GM12878 (cell line): ENCODE measurements around the gene SPAG17. TPM values are rescaled to one million over a fixed set of nuclear protein-coding genes. Genes with fewer than 3 reads are reported as not detected.

Experiments
- ATAC-seq: fragments of 200-7000 bp; cut with Tn5 transposase; 3 replicates; pipeline ENCODE4 v1.9.1; 2020; ENCODE audit warnings: mild to moderate bottlenecking, moderate library complexity
- BruUV-seq: library from RNA; stranded (reverse); fragments of 400-500 nt; replicated peaks from 2 replicates; lab custom pipeline; 2021; lab: Mats Ljungman, UMichigan
- CTCF ChIA-PET: fragments of 300-600 bp; sonication (Branson Sonifier 250); formaldehyde crosslinking; extraction: SDS; loops from one replicate; lab custom pipeline; 2021; ENCODE audit warnings: inconsistent platforms; lab: Yijun Ruan, JAX
- POLR2A ChIA-PET: fragments of 350-600 bp; formaldehyde crosslinking; extraction: SDS; loops from one replicate; lab custom pipeline; 2021; ENCODE audit warnings: inconsistent platforms; lab: Charles Lee
- RAD21 ChIA-PET: fragments of 300-600 bp; sonication (Branson Sonifier 250); formaldehyde crosslinking; loops from one replicate; lab custom pipeline; 2023; ENCODE audit warnings: antibody characterized with exemption; ENCODE audit not compliant: unreplicated experiment; lab: Charles Lee
- SMC1A ChIA-PET: fragments of 300-600 bp; sonication (Branson Sonifier 250); formaldehyde crosslinking; loops from one replicate; lab custom pipeline; 2023; ENCODE audit not compliant: unreplicated experiment, uncharacterized antibody; lab: Charles Lee
- DNase-seq: peaks from one replicate; pipeline ENCODE4 v3.0.0-alpha.2; 2011; ENCODE audit warnings: low read depth, low spot score
- FAIRE-seq: peaks from 3 replicates; lab custom pipeline; 2011; peaks lifted over from hg19 to GRCh38; lab: Jason Lieb, UNC
- H2AFZ ChIP-seq: 2 replicates; pipeline ENCODE4 v1.6.0; 2011; ENCODE audit warnings: low read depth, low read length, control low read depth; ENCODE audit not compliant: control insufficient read depth
- H3K27ac ChIP-seq: 2 replicates; pipeline ENCODE4 v1.5.1; 2011; ENCODE audit warnings: control low read depth; ENCODE audit not compliant: control insufficient read depth, insufficient read depth
- H3K27me3 ChIP-seq, 2 experiments: replicated peaks in 1 of 2; 2 replicates each; pipeline versions ENCODE4 v1.6.0 to v1.6.1; 2011; ENCODE audit warnings: low read length in 1 of 2; ENCODE audit not compliant: control insufficient read depth in 2 of 2, insufficient read depth in 2 of 2
- H3K36me3 ChIP-seq, 2 experiments: 2 replicates each; pipeline ENCODE4 v1.5.1; 2011; ENCODE audit warnings: low read length in 1 of 2; ENCODE audit not compliant: control insufficient read depth in 2 of 2, insufficient read depth in 2 of 2
- H3K4me1 ChIP-seq: 2 replicates; pipeline ENCODE4 v1.6.1; 2011; ENCODE audit warnings: mild to moderate bottlenecking, low read length, moderate library complexity, mixed read lengths; ENCODE audit not compliant: control insufficient read depth, insufficient read depth
- H3K4me2 ChIP-seq: 2 replicates; pipeline ENCODE4 v1.6.0; 2011; ENCODE audit warnings: control low read depth; ENCODE audit not compliant: control insufficient read depth, insufficient read depth
- H3K4me3 ChIP-seq: fragments of 200-600 bp; sonication (generic); 2 replicates; pipeline ENCODE4 v1.5.1; 2016
- H3K79me2 ChIP-seq: 2 replicates; pipeline ENCODE4 v1.6.0; 2011; ENCODE audit warnings: low read length; ENCODE audit not compliant: control insufficient read depth, insufficient read depth
- H3K9ac ChIP-seq: 2 replicates; pipeline ENCODE4 v1.8.0; 2011; ENCODE audit warnings: low read length, control low read depth, mixed read lengths; ENCODE audit not compliant: control insufficient read depth, insufficient read depth
- H3K9me3 ChIP-seq: replicated peaks from 3 replicates; pipeline ENCODE4 v1.5.1; 2011; ENCODE audit warnings: mild to moderate bottlenecking, low read length; ENCODE audit not compliant: control insufficient read depth, insufficient read depth
- H4K20me1 ChIP-seq: 2 replicates; pipeline ENCODE4 v1.6.0; 2011; ENCODE audit not compliant: control insufficient read depth, insufficient read depth
- ASH2L ChIP-seq: fragments of 300-600, 200-600 bp; sonication (generic); IDR thresholded peaks from 2 replicates; pipeline ENCODE4 v1.6.1; 2017; ENCODE audit warnings: low read depth, mild to moderate bottlenecking, borderline replicate concordance
- FOXK2 ChIP-seq: fragments of 450-650 bp; IDR thresholded peaks from 2 replicates; pipeline ENCODE4 v1.6.1; 2017; ENCODE audit warnings: mild to moderate bottlenecking, moderate library complexity
- GATAD2B ChIP-seq: fragments of 450-650 bp; conservative IDR thresholded peaks from 2 replicates; pipeline ENCODE4 v1.6.1; 2017; ENCODE audit warnings: low read depth, mild to moderate bottlenecking, moderate library complexity
- KAT2A ChIP-seq: conservative IDR thresholded peaks from 2 replicates; pipeline ENCODE4 v1.6.1; 2011; ENCODE audit warnings: low read depth, low read length; ENCODE audit not compliant: control insufficient read depth
- MXI1 ChIP-seq: fragments of 150-350 bp; IDR thresholded peaks from 2 replicates; pipeline ENCODE4 v1.6.1; 2011; ENCODE audit warnings: low read depth, mild to moderate bottlenecking, inconsistent platforms, low read length, improper control_type of control experiment
- NR2C2 ChIP-seq: IDR thresholded peaks from 2 replicates; pipeline ENCODE4 v1.6.1; 2011; ENCODE audit warnings: borderline replicate concordance, low read depth; ENCODE audit not compliant: control insufficient read depth, insufficient read length
- ZNF622 ChIP-seq: fragments of 450-650 bp; IDR thresholded peaks from 2 replicates; pipeline ENCODE4 v1.6.1; 2017; ENCODE audit warnings: mild to moderate bottlenecking, inconsistent platforms
- in situ Hi-C: fragments of 300-500 bp; cut with MboI; formaldehyde crosslinking; loops from 9 replicates; pipeline ENCODE4 v1.14.3; 2018; ENCODE audit warnings: mixed read lengths
- intact Hi-C: fragments of 100-400 bp; cut with micrococcal nuclease; formaldehyde crosslinking; loops from one replicate; pipeline ENCODE4 v1.14.2; 2022; ENCODE audit not compliant: unreplicated experiment
- polyA plus RNA-seq, 11 experiments: library from polyadenylated mRNA; depleted of rRNA in 4 of 11; unstranded in 6 of 11; stranded (reverse) in 5 of 11; fragments of >200 nt; fragmentation: Nextera tagmentation in 4 of 11; fragmentation: Illumina TruSeq in 1 of 11; extraction: Ambion mirVana in 4 of 11; extraction: Trizol in 1 of 11; gene quantifications; 1 replicate in 1 of 11; 2 replicates in 10 of 11; pipeline versions ENCODE4 v1.2.1 to v1.2.3, GENCODE V29; 2011 to 2016; ENCODE audit warnings: inconsistent platforms in 2 of 11, missing spikeins in 2 of 11, low read depth in 1 of 11
- total RNA-seq, 4 experiments: library from RNA; depleted of rRNA in 3 of 4; stranded (reverse); fragments of >200 nt in 3 of 4; fragmentation: Illumina TruSeq in 1 of 4; extraction: Trizol in 1 of 4; gene quantifications; 2 replicates each; pipeline versions ENCODE4 v1.2.1 to v1.2.3, GENCODE V29; 2013 to 2021
- TF ChIP-seq, protein P1 (sequence below), 3 experiments: IDR thresholded peaks in 2 of 3; conservative IDR thresholded peaks in 1 of 3; 2 replicates each; pipeline ENCODE4 v1.5.1; 2011; ENCODE audit warnings: low read depth in 3 of 3, low read length in 3 of 3, mild to moderate bottlenecking in 3 of 3, control low read depth in 2 of 3, moderate library complexity in 2 of 3, inconsistent platforms in 1 of 3, mixed read lengths in 1 of 3; ENCODE audit not compliant: control insufficient read depth in 2 of 3, insufficient read depth in 1 of 3; ENCODE audit errors: extremely low read depth in 1 of 3
- TF ChIP-seq, protein P2 (sequence below): fragments of 450-650 bp; IDR thresholded peaks from 2 replicates; pipeline ENCODE4 v1.6.1; 2017; ENCODE audit warnings: mild to moderate bottlenecking, low read depth, inconsistent platforms; ENCODE audit not compliant: poor library complexity, severe bottlenecking

The SPAG17 gene
- total and polyA plus RNA-seq, 10 of the 15 experiments (the other 5 are each of a cell fraction or from before 2014, with no cell fraction given) = 0.02 to 0.16 (median 0.03) TPM; not detected in 7

DNA sequence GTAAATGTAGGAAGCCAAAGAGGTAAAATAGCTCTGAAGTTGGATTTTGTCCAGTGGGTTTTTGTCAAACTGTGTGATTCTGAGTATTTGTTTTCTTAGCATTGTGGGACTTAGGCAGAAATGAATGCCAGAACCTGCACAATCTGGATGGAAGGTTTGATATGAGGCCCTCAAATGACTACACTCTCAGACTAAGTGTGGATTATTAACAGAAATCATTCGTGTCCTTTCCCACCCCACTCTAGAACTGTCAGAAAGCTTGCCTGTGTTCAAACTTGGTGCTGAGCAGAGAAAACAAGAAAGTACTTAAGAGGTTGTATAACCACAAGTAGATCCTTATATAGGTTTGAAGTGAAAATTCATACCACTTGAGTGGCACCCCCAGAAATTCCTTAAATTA, 167.0 kb downstream of the SPAG17 start (continued):
- TF ChIP-seq ZNF622 = no peak

DNA sequence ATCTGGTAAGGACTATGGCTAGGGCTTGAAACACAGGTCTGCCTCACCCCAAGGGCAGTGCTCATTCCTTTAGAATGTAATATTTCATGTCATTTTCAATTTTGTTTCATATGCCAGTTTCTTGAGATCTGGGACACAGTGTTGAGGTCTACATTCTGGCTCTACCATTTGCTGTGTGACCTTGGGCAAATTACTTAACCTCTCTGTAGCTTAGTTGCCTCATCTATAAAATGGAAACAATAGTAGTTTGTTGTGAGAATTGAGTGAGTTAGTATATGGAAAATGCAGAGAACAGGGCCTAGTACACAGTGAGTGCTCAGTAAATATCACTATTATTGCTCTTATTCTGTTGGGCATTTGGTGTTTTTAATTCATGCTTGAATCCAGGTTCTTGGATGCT, 171.1 kb downstream of the SPAG17 start:
- H4K20me1 ChIP-seq = no peaks in the 10 kb centered on the region
- POLR2A ChIA-PET = no interaction called here
- in situ Hi-C loops = no loop called here
- H3K9ac ChIP-seq = no peak overlapping the region
- H3K27ac ChIP-seq = no peak overlapping the region
- CTCF ChIA-PET = no interaction called here
- no TSS peak for BruUV-seq
- no peaks in the 10 kb centered on the region for H3K4me1 ChIP-seq
- no peaks in the 10 kb centered on the region for H3K27me3 ChIP-seq
- FAIRE-seq = no peak
- H2AFZ ChIP-seq = no peak overlapping the region
- SMC1A ChIA-PET = interaction anchor here (1.2 kb wide), 1 partner anchor 16 kb away, joined by 3 read pairs; no protein-coding TSS in a partner anchor
- no peak overlapping the region for H3K4me2 ChIP-seq
- no peak for TF ChIP-seq MXI1
- no peak for TF ChIP-seq GATAD2B
- no peak for TF ChIP-seq KAT2A
- TF ChIP-seq, protein P1, sequence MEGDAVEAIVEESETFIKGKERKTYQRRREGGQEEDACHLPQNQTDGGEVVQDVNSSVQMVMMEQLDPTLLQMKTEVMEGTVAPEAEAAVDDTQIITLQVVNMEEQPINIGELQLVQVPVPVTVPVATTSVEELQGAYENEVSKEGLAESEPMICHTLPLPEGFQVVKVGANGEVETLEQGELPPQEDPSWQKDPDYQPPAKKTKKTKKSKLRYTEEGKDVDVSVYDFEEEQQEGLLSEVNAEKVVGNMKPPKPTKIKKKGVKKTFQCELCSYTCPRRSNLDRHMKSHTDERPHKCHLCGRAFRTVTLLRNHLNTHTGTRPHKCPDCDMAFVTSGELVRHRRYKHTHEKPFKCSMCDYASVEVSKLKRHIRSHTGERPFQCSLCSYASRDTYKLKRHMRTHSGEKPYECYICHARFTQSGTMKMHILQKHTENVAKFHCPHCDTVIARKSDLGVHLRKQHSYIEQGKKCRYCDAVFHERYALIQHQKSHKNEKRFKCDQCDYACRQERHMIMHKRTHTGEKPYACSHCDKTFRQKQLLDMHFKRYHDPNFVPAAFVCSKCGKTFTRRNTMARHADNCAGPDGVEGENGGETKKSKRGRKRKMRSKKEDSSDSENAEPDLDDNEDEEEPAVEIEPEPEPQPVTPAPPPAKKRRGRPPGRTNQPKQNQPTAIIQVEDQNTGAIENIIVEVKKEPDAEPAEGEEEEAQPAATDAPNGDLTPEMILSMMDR (IDR thresholded peaks at IDR 0.05 in 2 of 3, conservative IDR thresholded peaks at IDR 0.05 in 1 of 3; ENCODE audit: control insufficient read depth in 2 of 3, extremely low read depth in 1 of 3, insufficient read depth in 1 of 3, low read depth in 3 of 3, low read length in 3 of 3) = no peak
- TF ChIP-seq, protein P2, sequence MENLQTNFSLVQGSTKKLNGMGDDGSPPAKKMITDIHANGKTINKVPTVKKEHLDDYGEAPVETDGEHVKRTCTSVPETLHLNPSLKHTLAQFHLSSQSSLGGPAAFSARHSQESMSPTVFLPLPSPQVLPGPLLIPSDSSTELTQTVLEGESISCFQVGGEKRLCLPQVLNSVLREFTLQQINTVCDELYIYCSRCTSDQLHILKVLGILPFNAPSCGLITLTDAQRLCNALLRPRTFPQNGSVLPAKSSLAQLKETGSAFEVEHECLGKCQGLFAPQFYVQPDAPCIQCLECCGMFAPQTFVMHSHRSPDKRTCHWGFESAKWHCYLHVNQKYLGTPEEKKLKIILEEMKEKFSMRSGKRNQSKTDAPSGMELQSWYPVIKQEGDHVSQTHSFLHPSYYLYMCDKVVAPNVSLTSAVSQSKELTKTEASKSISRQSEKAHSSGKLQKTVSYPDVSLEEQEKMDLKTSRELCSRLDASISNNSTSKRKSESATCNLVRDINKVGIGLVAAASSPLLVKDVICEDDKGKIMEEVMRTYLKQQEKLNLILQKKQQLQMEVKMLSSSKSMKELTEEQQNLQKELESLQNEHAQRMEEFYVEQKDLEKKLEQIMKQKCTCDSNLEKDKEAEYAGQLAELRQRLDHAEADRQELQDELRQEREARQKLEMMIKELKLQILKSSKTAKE = no peak
- TF ChIP-seq NR2C2 = no peak
- no peak for TF ChIP-seq ASH2L
- TF ChIP-seq FOXK2 = no peak
- TF ChIP-seq, all 136 proteins: peak for 0
- Histone ChIP-seq H3K36me3 (no peaks in the 10 kb centered on the region), H3K79me2 (no peaks in the 10 kb centered on the region), H3K9me3 (no peaks in the 10 kb centered on the region), H3K4me3 (no peak overlapping the region)
- intact Hi-C loops = no loop called here
- RAD21 ChIA-PET = no interaction called here
- DNase-seq (no peak), ATAC-seq (no peak)
